Psoas muscle (tissue), 8 donors: ENCODE data around the gene ABCB1. TPM values are rescaled to one million over a fixed set of nuclear protein-coding genes. Genes with fewer than 3 reads are reported as not detected.

ENCODE experiments used
- ATAC-seq, 4 donors: fragments of 200-7000 bp; cut with Tn5 transposase; one replicate each; pipeline ENCODE4 v1.9.1; 2020; ENCODE audit warnings: moderate library complexity in 3 of 4, mild to moderate bottlenecking in 2 of 4
- DNase-seq, 2 donors: peaks; one replicate each; pipeline ENCODE4 v3.0.0-alpha.2; 2020
- H3K27ac ChIP-seq: fragments of 200-600 bp; one replicate; pipeline ENCODE4 v1.8.0; 2022
- H3K27me3 ChIP-seq, 3 donors: fragments of 200-600 bp in 1 of 3; one replicate each; pipeline versions ENCODE4 v1.6.1 to v1.8.0; 2013 to 2022; ENCODE audit warnings: low read length in 2 of 3, mild to moderate bottlenecking in 2 of 3, moderate library complexity in 1 of 3; ENCODE audit not compliant: insufficient read depth in 3 of 3
- H3K36me3 ChIP-seq, 2 donors: fragments of 200-600 bp in 1 of 2; one replicate each; pipeline versions ENCODE4 v1.6.1 to v1.8.0; 2013 to 2022; ENCODE audit warnings: low read depth in 1 of 2, mild to moderate bottlenecking in 1 of 2, moderate library complexity in 1 of 2; ENCODE audit not compliant: insufficient read depth in 1 of 2
- H3K4me1 ChIP-seq: fragments of 200-600 bp; one replicate; pipeline ENCODE4 v1.8.0; 2022
- H3K4me3 ChIP-seq: fragments of 200-600 bp; one replicate; pipeline ENCODE4 v1.8.0; 2022; ENCODE audit warnings: mild to moderate bottlenecking
- H3K9me3 ChIP-seq: fragments of 200-600 bp; one replicate; pipeline ENCODE4 v1.8.0; 2022
- WGBS, 3 donors: extraction: QIAGEN DNeasy Blood & Tissue Kit; methylation state at CpG; one replicate each; pipeline versions ENCODE4 v1.1.6 to v1.1.7; 2013; 5-methylcytosine and 5-hydroxymethylcytosine counted together
- intact Hi-C, 2 donors: fragments of 100-400 bp; cut with DNase I; formaldehyde crosslinking; loops; one replicate each; pipeline versions ENCODE4 v1.11.0 to v1.14.2; 2022
- polyA plus RNA-seq, 3 donors: library from polyadenylated mRNA; stranded (reverse); fragments of 200-250 nt; gene quantifications; one replicate each; pipeline ENCODE4 v1.2.3, GENCODE V29; 2013
- total RNA-seq, 4 donors: library from RNA; stranded (reverse); fragmentation: NEBNext Ultra II Directional in 2 of 4; extraction: Animal tissue kit (Norgen Biotek cat#: 25700) in 2 of 4; gene quantifications; one replicate each; pipeline versions ENCODE4 v1.2.1 to v1.2.4, GENCODE V29; 2021 to 2023
- TF ChIP-seq, protein P1 (sequence below): fragments of 200-600 bp; IDR thresholded peaks from one replicate; pipeline ENCODE4 v1.8.0; 2022; ENCODE audit warnings: antibody characterized with exemption
- donor health status: healthy with polysubstance abuse.
- donor health status: DM: no; HTN: no; CAD: no; lungs with moderate emphysema.
- donor health status: Bipolar disorder and iron deficiency.
- donor health status: healthy.
- donor health status: DM: yes; HTN: yes; CAD: no.
- donor health status: DM: no; HTN: no; CAD: no.
- donor health status: DM: no; HTN: no; CAD: no.
- donor health status: DM: yes; HTN: yes; CAD: no.

The ABCB1 gene
- total and polyA plus RNA-seq, 7 donors, result 0.09 to 2.4 (median 0.59) TPM

DNA sequence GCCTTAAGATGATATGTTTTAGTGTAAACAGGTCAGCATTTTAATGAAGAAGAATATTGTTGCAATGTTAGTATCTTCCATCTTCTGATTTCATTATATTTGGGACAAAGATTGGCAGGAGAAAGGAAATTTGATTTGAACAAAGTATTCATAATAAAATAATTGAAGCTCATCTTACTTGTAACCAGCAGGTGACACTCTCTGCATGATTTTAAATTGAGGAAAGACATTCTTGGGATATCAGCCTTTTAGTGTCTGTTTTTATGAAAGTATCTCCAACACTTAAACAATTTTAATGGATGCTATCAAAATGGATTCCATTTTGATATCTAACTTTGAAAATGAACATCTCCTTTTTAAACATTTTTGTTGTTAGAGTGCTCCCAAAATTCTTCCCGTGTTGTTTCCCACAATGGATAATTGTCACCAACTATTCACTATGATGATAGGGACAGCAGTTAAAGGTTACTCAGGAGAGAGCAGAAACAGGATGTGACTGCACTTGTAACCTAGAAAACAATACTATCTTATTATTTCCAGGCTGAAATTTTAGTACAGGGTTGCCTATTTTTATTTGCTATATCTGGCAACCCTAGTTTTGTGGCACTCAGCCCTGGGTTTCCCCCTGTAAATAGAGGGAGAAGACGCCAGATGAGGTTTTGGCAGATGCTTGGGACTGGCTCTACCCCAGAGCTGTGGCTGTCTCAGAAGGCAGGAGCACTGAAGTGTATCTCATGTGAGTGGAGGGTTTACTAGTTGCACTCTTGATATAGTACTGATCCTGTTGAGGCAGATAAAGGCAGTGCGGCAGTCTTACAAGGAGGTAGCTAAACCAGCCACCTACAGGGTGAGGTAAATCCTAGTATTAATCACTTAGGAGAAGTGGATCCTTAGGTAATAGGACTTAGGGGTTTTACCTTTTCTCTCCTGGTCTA lies 94.2 kb downstream of the ABCB1 start:
- Histone ChIP-seq H3K27me3 (no peaks in the 10 kb centered on the region), H3K4me1 (no peaks in the 10 kb centered on the region), H3K4me3 (no peak overlapping the region), H3K27ac (no peak overlapping the region), H3K9me3 (no peaks in the 10 kb centered on the region), H3K36me3 (no peaks in the 10 kb centered on the region)
- 40 to 50% (median 43%) methylated on average over 3 of the region's 3 CpGs for WGBS, 3 donors
- ATAC-seq (peak in 2 of 4 donors; percentile 13 to 42), DNase-seq (no peak)
- intact Hi-C loops, result loop anchor here in 1 of 2 donors (5.0 kb wide), 1 partner anchor 606 kb away; no protein-coding TSS in a partner anchor
- TF ChIP-seq, protein P1, sequence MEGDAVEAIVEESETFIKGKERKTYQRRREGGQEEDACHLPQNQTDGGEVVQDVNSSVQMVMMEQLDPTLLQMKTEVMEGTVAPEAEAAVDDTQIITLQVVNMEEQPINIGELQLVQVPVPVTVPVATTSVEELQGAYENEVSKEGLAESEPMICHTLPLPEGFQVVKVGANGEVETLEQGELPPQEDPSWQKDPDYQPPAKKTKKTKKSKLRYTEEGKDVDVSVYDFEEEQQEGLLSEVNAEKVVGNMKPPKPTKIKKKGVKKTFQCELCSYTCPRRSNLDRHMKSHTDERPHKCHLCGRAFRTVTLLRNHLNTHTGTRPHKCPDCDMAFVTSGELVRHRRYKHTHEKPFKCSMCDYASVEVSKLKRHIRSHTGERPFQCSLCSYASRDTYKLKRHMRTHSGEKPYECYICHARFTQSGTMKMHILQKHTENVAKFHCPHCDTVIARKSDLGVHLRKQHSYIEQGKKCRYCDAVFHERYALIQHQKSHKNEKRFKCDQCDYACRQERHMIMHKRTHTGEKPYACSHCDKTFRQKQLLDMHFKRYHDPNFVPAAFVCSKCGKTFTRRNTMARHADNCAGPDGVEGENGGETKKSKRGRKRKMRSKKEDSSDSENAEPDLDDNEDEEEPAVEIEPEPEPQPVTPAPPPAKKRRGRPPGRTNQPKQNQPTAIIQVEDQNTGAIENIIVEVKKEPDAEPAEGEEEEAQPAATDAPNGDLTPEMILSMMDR, result peak; percentile 56

DNA sequence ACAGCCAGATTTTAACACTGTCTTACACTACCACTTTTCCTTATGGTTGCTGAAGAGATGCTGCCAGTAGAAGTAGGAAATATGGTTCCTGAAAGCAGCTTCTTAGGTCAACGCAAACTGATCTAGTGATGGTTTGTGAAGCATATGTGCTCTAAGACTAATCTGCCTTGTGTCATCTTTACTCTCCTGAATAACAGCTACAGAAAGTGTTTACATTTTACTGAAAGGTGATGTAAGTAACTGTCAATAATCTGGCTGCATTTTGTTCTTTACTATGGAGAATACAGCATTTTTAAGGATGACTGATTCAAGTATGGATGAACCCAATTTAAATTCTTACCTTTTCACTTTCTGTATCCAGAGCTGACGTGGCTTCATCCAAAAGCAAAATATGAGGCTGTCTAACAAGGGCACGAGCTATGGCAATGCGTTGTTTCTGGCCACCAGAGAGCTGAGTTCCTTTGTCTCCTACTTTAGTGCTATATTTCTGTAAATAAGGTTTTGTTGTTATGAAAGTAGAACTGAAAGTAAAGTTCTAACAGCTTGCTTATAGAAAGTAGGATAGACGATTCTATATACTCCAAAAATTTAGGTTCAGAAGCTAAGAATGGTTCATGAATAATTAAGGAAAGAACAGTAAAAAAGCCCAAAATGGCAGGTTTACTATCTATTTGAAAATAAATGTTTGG lies 95.0 kb downstream of the ABCB1 start:
- no peaks in the 10 kb centered on the region for H3K4me1 ChIP-seq
- DNase-seq (no peak), ATAC-seq (no peak)
- H3K27me3 ChIP-seq, result no peaks in the 10 kb centered on the region
- intact Hi-C loops, result loop anchor here in 1 of 2 donors (5.0 kb wide), 1 partner anchor 607 kb away; no protein-coding TSS in a partner anchor
- no peak overlapping the region for H3K27ac ChIP-seq
- no peak overlapping the region for H3K4me3 ChIP-seq
- H3K36me3 ChIP-seq, result no peaks in the 10 kb centered on the region
- no peaks in the 10 kb centered on the region for H3K9me3 ChIP-seq
- 79 to 84% (median 79%) methylated on average over 5 of the region's 5 CpGs for WGBS, 3 donors
- TF ChIP-seq, protein P1, result no peak

DNA sequence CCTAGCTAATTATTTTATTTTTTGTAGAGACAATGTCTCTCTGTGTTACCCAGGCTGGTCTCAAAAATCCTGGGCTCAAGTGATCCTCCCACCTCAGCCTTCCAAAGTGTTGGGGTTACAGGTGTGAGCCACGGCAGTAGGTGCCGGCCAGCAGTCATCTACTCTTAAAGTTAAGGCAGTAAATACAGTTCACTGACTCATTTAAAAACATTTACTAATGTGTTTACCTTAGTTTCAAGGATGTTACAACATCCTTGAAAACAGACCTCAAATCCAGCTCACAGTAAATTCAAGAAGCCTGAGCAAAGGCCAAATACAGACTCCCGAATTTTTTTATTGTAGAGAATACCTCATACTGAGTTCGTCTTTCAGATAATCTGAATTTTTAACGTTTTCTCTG lies 95.6 kb downstream of the ABCB1 start:
- H3K4me1 ChIP-seq, result no peaks in the 10 kb centered on the region
- intact Hi-C loops, result loop anchor here in 1 of 2 donors (5.0 kb wide), 1 partner anchor 607 kb away; no protein-coding TSS in a partner anchor
- H3K36me3 ChIP-seq, result no peaks in the 10 kb centered on the region
- no peak overlapping the region for H3K4me3 ChIP-seq
- H3K27me3 ChIP-seq, result no peaks in the 10 kb centered on the region
- DNase-seq, result no peak
- H3K27ac ChIP-seq, result no peak overlapping the region
- WGBS, 3 donors, result 84 to 87% (median 84%) methylated on average over 5 of the region's 5 CpGs
- H3K9me3 ChIP-seq, result no peaks in the 10 kb centered on the region
- no peak for ATAC-seq
- TF ChIP-seq, protein P1, result no peak

DNA sequence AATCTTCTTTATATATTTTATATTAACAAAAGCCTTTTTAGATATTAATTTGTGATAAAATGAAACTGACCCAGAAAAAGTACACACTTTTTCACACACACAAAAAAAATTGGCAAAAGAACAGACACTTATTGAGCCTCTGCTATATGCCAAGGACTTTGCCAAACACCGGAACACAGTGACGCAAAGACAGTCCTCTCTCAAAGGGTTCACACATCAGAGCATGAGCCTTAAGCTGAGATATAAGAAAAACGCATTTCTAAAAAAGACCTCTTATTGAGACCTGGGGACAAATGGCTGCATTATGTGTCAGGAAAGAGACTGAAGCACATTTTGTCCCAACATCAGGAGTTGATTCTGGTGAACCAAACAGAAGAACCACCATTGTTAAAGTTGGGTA lies 101.2 kb downstream of the ABCB1 start:
- 64 to 81% (median 74%) methylated on average over 3 of the region's 3 CpGs for WGBS, 3 donors
- no peaks in the 10 kb centered on the region for H3K4me1 ChIP-seq
- ATAC-seq (no peak), DNase-seq (no peak)
- no peak overlapping the region for H3K4me3 ChIP-seq
- H3K27ac ChIP-seq, result no peak overlapping the region
- no peaks in the 10 kb centered on the region for H3K27me3 ChIP-seq
- no peaks in the 10 kb centered on the region for H3K9me3 ChIP-seq
- intact Hi-C loops, result no loop called here
- H3K36me3 ChIP-seq, result no peaks in the 10 kb centered on the region
- TF ChIP-seq, protein P1, result no peak
